Chondrocyte (in vitro differentiated cells): ENCODE data around the gene RNF186. TPM values are rescaled to one million over a fixed set of nuclear protein-coding genes. Genes with fewer than 3 reads are reported as not detected.

Source experiments
- DNase-seq: peaks from one replicate; pipeline ENCODE4 v3.0.0; 2021; ENCODE audit warnings: mixed read lengths, low spot score
- H3K27ac Mint-ChIP-seq: one replicate; pipeline ENCODE4 v1.8.0; 2021; ENCODE audit warnings: mild to moderate bottlenecking, moderate library complexity, mixed read lengths; ENCODE audit not compliant: unreplicated experiment
- H3K27me3 Mint-ChIP-seq: 2 replicates; pipeline ENCODE4 v1.8.0; 2021; ENCODE audit warnings: low read depth, mixed read lengths
- H3K36me3 Mint-ChIP-seq: 2 replicates; pipeline ENCODE4 v1.8.0; 2021; ENCODE audit warnings: low read depth, mixed read lengths
- H3K4me1 Mint-ChIP-seq: 2 replicates; pipeline ENCODE4 v1.8.0; 2021; ENCODE audit warnings: low read depth, mild to moderate bottlenecking, mixed read lengths
- H3K4me3 Mint-ChIP-seq: one replicate; pipeline ENCODE4 v1.8.0; 2021; ENCODE audit warnings: mild to moderate bottlenecking, moderate library complexity, mixed read lengths; ENCODE audit not compliant: unreplicated experiment
- H3K9me3 Mint-ChIP-seq: 2 replicates; pipeline ENCODE4 v1.8.0; 2021; ENCODE audit warnings: low read depth, mixed read lengths
- total RNA-seq: library from RNA; stranded (reverse); gene quantifications from 3 replicates; pipeline ENCODE4 v1.2.1, GENCODE V29; 2021
- TF ChIP-seq, protein P1 (sequence below): fragments of 200-600 bp; sonication (generic); IDR thresholded peaks from 2 replicates; pipeline ENCODE4 v1.5.0; 2021; ENCODE audit warnings: antibody characterized with exemption, mild to moderate bottlenecking, moderate library complexity

The RNF186 gene
- total RNA-seq, 1 donor from 2014 or later: not detected

DNA sequence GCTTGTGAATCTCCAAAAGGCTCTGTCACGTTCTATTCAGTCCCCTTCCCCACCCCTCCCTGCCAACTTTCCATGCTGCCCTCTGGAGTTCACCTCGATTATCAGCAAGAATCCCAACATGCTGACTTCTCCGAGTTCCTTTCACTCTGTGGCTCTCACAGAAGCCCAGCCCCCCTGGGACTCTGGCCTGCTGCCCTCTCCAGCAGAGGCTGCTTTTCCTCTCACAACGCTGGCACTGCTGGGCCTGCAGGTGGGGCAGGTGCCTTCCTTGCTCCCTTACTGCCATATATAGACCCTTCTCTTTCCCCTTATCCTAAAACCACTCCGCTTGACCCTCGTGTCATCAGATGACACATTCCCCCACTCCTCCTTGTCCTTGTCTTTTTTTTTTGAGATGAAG, 10.2 kb upstream of the RNF186 start:
- H3K27ac Mint-ChIP-seq: no peak overlapping the region
- H3K4me3 Mint-ChIP-seq: no peak overlapping the region

DNA sequence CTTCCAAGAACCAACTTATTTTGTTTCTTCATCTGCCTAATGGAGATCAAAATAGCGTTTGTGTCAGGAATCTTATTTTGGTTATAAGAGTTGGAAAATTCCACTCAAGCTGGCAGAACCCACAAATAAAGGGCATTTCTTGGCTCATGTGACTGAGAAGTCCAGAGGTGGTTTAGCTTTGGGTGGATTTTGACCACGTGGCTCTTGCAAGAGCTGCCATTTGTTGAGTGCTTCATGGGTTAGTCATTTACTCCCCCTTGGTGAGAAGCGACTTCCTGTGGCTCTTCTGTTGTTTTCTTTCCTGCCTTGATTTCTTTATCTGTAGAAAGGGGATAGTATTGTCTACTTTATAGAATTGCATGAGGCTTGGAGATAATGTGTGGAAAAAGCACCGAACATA, 9.5 kb upstream of the RNF186 start:
- Mint-ChIP-seq H3K27ac (no peak overlapping the region), H3K9me3 (peaks cover 6% of the 10 kb centered on the region), H3K4me3 (no peak overlapping the region), H3K27me3 (no peaks in the 10 kb centered on the region), H3K4me1 (peaks cover 3% of the 10 kb centered on the region), H3K36me3 (no peaks in the 10 kb centered on the region)
- TF ChIP-seq, protein P1, sequence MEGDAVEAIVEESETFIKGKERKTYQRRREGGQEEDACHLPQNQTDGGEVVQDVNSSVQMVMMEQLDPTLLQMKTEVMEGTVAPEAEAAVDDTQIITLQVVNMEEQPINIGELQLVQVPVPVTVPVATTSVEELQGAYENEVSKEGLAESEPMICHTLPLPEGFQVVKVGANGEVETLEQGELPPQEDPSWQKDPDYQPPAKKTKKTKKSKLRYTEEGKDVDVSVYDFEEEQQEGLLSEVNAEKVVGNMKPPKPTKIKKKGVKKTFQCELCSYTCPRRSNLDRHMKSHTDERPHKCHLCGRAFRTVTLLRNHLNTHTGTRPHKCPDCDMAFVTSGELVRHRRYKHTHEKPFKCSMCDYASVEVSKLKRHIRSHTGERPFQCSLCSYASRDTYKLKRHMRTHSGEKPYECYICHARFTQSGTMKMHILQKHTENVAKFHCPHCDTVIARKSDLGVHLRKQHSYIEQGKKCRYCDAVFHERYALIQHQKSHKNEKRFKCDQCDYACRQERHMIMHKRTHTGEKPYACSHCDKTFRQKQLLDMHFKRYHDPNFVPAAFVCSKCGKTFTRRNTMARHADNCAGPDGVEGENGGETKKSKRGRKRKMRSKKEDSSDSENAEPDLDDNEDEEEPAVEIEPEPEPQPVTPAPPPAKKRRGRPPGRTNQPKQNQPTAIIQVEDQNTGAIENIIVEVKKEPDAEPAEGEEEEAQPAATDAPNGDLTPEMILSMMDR: no peak
- no peak for DNase-seq

More for the DNA sequence above, 10.2 kb upstream of the RNF186 start:
- no peaks in the 10 kb centered on the region for H3K27me3 Mint-ChIP-seq
- H3K9me3 Mint-ChIP-seq: peaks cover 6% of the 10 kb centered on the region
- H3K36me3 Mint-ChIP-seq: no peaks in the 10 kb centered on the region
- peaks cover 3% of the 10 kb centered on the region for H3K4me1 Mint-ChIP-seq
- DNase-seq: no peak
- TF ChIP-seq, protein P1: no peak

DNA sequence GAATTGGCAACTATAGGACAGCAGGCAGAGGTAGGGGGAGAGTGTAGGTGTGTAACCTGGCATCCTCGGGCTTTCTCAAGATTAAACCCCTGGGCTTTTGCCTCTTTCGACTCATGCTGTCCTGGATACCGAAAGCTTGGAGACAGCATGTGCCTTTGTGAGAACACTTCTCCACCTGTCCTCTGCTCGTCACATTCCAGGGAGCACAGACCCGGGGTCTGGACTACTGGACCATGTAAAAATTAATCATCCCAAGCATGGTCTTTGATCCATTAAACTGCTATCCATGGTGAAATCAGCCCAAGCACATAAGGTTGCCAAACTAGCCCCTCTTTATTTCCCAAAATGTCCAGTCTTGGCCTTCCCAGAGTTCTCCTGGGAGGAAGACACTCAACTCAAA, 9.0 kb upstream of the RNF186 start:
- Mint-ChIP-seq H3K4me3 (no peak overlapping the region), H3K27me3 (no peaks in the 10 kb centered on the region), H3K27ac (no peak overlapping the region), H3K9me3 (peaks cover 6% of the 10 kb centered on the region), H3K36me3 (no peaks in the 10 kb centered on the region), H3K4me1 (peaks cover 3% of the 10 kb centered on the region)
- TF ChIP-seq, protein P1: no peak
- no peak for DNase-seq

DNA sequence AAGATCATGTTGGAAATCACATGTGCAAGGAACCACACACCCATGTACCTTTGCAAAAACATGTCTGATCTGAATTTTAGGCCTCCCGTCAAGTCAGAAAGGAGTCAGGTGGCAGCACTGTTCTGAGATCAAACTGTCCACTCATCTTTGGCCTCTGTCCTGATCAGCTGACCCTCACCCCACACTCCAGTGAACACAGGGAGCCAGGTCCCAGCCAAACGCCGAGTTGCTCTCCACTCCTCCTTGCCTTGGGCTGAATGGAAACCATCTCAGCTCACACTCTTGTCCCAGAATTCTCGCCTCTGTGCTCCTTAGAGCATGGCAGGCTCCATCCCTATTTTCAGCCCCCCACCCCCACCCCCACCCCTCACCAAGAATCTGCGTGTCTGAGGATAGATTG, 4.6 kb upstream of the RNF186 start:
- DNase-seq: no peak
- no peaks in the 10 kb centered on the region for H3K9me3 Mint-ChIP-seq
- no peak overlapping the region for H3K4me3 Mint-ChIP-seq
- no peaks in the 10 kb centered on the region for H3K36me3 Mint-ChIP-seq
- no peak overlapping the region for H3K27ac Mint-ChIP-seq
- peaks cover 3% of the 10 kb centered on the region for H3K4me1 Mint-ChIP-seq
- TF ChIP-seq, protein P1: no peak
- H3K27me3 Mint-ChIP-seq: no peaks in the 10 kb centered on the region

DNA sequence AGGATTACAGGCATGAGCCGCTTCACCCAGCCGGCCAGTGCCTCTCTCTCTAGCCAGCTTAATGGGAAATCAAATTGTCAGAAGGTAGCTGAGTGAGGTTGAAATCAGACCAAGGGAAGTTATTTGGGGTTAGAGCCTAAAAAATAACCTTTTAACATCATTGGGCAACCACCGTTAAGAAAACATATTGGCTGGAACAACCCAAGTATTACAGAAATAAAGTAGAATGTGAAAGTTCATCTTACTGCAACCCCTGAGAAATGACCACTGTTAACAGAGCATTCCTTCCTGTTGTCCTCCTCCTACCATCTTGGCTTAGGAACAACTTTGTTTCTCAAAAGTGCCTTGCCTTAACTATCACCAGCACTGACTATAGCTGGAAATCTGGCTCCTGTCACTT, 3.2 kb upstream of the RNF186 start:
- H3K4me3 Mint-ChIP-seq: no peak overlapping the region
- no peaks in the 10 kb centered on the region for H3K27me3 Mint-ChIP-seq
- no peaks in the 10 kb centered on the region for H3K4me1 Mint-ChIP-seq

More for the DNA sequence above, 3.2 kb upstream of the RNF186 start:
- Mint-ChIP-seq H3K36me3 (no peaks in the 10 kb centered on the region), H3K9me3 (no peaks in the 10 kb centered on the region), H3K27ac (no peak overlapping the region)
- DNase-seq: no peak
- TF ChIP-seq, protein P1: no peak
